Activated CD8-positive, alpha-beta T cell treated with anti-CD3 and anti-CD28 coated beads for 36 hours (primary cell): ENCODE results near the gene FBXO28. TPM values are rescaled to one million over a fixed set of nuclear protein-coding genes. Genes with fewer than 3 reads are reported as not detected.

ENCODE experiments used
- ATAC-seq: fragments of 200-7000 bp; cut with Tn5 transposase; one replicate; pipeline ENCODE4 v1.10.0; 2021; ENCODE audit warnings: mild to moderate bottlenecking, moderate library complexity
- CTCF ChIA-PET: fragments of 350-600 bp; sonication (Branson Sonifier 250); formaldehyde crosslinking; loops from one replicate; lab custom pipeline; 2021; ENCODE audit warnings: antibody characterized with exemption; lab: Charles Lee
- POLR2A ChIA-PET: fragments of 350-600 bp; sonication (Branson Sonifier 250); formaldehyde crosslinking; loops from one replicate; lab custom pipeline; 2021; ENCODE audit warnings: antibody characterized with exemption; lab: Charles Lee
- DNase-seq: peaks from one replicate; pipeline ENCODE4 v3.0.0-alpha.2; 2020
- H3K27ac Mint-ChIP-seq: one replicate; pipeline ENCODE4 v1.8.0; 2021; ENCODE audit warnings: mild to moderate bottlenecking, mixed read lengths
- H3K27me3 Mint-ChIP-seq: one replicate; pipeline ENCODE4 v1.8.0; 2021; ENCODE audit warnings: mixed read lengths
- H3K36me3 Mint-ChIP-seq: one replicate; pipeline ENCODE4 v1.8.0; 2021; ENCODE audit warnings: low read depth, mixed read lengths
- H3K4me1 Mint-ChIP-seq: one replicate; pipeline ENCODE4 v1.8.0; 2021; ENCODE audit warnings: low read depth, mixed read lengths
- H3K4me3 Mint-ChIP-seq: one replicate; pipeline ENCODE4 v1.8.0; 2021; ENCODE audit warnings: mild to moderate bottlenecking, moderate library complexity, mixed read lengths
- H3K9me3 Mint-ChIP-seq: one replicate; pipeline ENCODE4 v1.8.0; 2021; ENCODE audit warnings: mixed read lengths
- intact Hi-C: fragments of 100-400 bp; cut with micrococcal nuclease; formaldehyde crosslinking; loops from one replicate; pipeline ENCODE4 v1.10.0; 2022
- total RNA-seq, 2 experiments: library from RNA; stranded (reverse); gene quantifications; one replicate each; pipeline ENCODE4 v1.2.3, GENCODE V29; 2021
- TF ChIP-seq, protein P1 (sequence below): fragments of 200-600 bp; IDR thresholded peaks from one replicate; pipeline ENCODE4 v1.8.0; 2022; ENCODE audit warnings: antibody characterized with exemption, mild to moderate bottlenecking

The FBXO28 gene
- total RNA-seq, 2 experiments from 2014 or later, result 21.5 to 21.7 TPM

DNA sequence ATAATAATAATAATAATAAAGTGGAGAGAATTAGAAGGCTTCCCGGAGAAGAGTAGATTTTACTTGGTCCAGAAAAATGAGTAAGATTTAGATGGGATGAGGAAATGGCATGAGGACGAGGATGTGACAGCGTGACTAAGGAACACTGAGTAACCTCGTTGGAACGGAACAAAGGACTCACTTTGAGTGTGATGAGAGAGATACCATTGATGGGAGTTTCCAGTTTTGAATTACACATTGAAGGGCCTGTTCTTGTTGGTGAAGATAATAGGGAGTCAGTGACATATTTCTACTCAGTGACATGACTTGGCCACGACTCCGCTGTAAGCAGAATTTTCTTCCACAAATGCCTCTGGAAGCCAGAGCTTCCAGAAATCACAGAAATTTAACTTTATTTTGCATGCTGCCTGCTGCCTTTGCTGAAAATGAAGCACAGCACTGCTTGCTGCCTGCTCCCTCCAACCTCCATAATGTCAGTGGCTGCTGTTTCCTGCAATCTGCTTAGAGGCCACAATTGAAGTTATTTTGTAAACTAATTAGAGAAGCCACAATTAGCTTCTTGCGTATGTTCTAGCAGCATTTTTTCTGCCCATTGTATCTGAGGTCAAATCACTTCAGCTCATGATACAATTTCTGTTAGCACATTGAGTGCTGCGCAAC, 33.7 kb upstream of the FBXO28 start:
- no peaks in the 10 kb centered on the region for H3K9me3 Mint-ChIP-seq
- H3K4me3 Mint-ChIP-seq, result no peak overlapping the region
- POLR2A ChIA-PET, result interaction anchor here (1.4 kb wide), 1 partner anchor 9 kb away, joined by 3 read pairs; no protein-coding TSS in a partner anchor
- H3K4me1 Mint-ChIP-seq, result no peaks in the 10 kb centered on the region
- no peaks in the 10 kb centered on the region for H3K36me3 Mint-ChIP-seq
- CTCF ChIA-PET, result interaction anchor here (2.4 kb wide), 1 partner anchor 29 kb away, joined by 6 read pairs; no protein-coding TSS in a partner anchor
- intact Hi-C loops, result no loop called here
- peaks cover 1% of the 10 kb centered on the region for H3K27me3 Mint-ChIP-seq
- TF ChIP-seq, protein P1, sequence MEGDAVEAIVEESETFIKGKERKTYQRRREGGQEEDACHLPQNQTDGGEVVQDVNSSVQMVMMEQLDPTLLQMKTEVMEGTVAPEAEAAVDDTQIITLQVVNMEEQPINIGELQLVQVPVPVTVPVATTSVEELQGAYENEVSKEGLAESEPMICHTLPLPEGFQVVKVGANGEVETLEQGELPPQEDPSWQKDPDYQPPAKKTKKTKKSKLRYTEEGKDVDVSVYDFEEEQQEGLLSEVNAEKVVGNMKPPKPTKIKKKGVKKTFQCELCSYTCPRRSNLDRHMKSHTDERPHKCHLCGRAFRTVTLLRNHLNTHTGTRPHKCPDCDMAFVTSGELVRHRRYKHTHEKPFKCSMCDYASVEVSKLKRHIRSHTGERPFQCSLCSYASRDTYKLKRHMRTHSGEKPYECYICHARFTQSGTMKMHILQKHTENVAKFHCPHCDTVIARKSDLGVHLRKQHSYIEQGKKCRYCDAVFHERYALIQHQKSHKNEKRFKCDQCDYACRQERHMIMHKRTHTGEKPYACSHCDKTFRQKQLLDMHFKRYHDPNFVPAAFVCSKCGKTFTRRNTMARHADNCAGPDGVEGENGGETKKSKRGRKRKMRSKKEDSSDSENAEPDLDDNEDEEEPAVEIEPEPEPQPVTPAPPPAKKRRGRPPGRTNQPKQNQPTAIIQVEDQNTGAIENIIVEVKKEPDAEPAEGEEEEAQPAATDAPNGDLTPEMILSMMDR, result no peak
- no peak for DNase-seq
- ATAC-seq, result no peak
- H3K27ac Mint-ChIP-seq, result no peak overlapping the region

DNA sequence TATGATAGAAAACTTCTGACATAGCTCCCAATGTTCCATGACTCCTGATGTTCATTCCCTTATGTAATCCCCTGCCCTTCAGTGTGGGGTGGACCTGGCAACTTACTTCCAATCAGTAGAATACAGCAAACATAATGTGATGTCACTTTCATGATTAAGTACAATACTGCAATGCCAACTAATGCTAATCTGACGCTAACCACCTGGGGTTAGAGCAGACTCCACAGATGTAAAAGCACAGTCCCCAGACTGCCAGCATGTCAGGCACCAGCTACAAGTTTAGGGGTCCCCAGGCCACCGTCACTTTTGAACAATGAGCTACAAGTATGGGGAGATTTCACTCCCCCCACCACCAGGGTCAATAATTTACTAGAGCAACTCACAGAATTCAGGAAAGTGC, 32.3 kb upstream of the FBXO28 start:
- ChIA-PET CTCF (interaction anchor here (2.4 kb wide), 1 partner anchor 31 kb away, joined by 6 read pairs; no protein-coding TSS in a partner anchor), POLR2A (no interaction called here)
- Mint-ChIP-seq H3K27ac (no peak overlapping the region), H3K36me3 (no peaks in the 10 kb centered on the region), H3K27me3 (peaks cover 4% of the 10 kb centered on the region), H3K4me1 (no peaks in the 10 kb centered on the region), H3K4me3 (no peak overlapping the region), H3K9me3 (no peaks in the 10 kb centered on the region)
- TF ChIP-seq, protein P1, result no peak
- intact Hi-C loops, result no loop called here
- ATAC-seq, result no peak
- no peak for DNase-seq

DNA sequence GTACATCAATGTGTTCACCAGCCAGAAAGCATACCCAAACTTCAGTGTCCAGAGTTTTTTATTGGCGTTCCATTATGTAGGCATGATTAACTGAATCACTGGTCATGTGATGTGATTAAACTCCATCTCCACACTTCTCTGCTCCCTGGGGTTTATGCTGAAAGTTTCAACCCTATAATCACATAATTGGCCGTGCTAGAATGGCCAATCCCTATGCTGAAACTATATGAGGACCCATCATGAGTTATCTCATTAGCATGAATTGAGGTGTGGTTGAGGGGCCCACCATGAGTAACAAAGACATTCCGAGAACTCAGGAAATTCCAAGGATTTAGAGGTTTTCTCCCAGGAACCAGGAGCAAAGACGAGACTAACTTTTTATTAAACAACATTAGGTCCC, 31.8 kb upstream of the FBXO28 start:
- CTCF ChIA-PET, result interaction anchor here (2.4 kb wide), 1 partner anchor 31 kb away, joined by 6 read pairs; no protein-coding TSS in a partner anchor
- H3K4me1 Mint-ChIP-seq, result no peaks in the 10 kb centered on the region
- DNase-seq (no peak), ATAC-seq (no peak)
- POLR2A ChIA-PET, result no interaction called here
- no peak overlapping the region for H3K4me3 Mint-ChIP-seq
- H3K9me3 Mint-ChIP-seq, result no peaks in the 10 kb centered on the region
- no peak overlapping the region for H3K27ac Mint-ChIP-seq
- TF ChIP-seq, protein P1, result no peak
- H3K27me3 Mint-ChIP-seq, result peaks cover 4% of the 10 kb centered on the region
- intact Hi-C loops, result no loop called here
- no peaks in the 10 kb centered on the region for H3K36me3 Mint-ChIP-seq

DNA sequence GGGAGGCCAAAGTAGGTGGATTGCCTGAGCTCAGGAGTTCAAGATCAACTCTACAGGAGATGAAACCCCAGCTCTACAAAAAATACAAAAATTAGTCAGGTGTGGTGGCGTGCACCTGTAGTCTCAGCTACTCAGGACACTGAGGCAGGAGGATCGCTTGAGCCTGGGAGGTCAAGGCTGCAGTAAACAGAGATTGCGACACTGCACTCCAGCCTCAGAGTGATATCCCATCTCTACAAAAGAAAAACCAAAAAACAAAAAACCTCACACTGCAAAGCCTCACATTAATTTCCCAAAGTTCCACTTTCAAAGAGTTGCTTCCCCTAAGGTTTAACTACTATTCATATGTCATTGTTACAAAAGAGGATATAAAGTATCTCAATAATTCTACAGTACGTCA, 29.0 kb upstream of the FBXO28 start:
- no peak for ATAC-seq
- ChIA-PET POLR2A (no interaction called here), CTCF (interaction anchor here (0.7 to 1.4 kb wide), 2 partner anchors 34 to 204 kb away, joined by 3 to 4 read pairs; no protein-coding TSS in a partner anchor)
- Mint-ChIP-seq H3K4me3 (no peak overlapping the region), H3K27ac (no peak overlapping the region), H3K36me3 (no peaks in the 10 kb centered on the region), H3K4me1 (no peaks in the 10 kb centered on the region), H3K27me3 (peaks cover 5% of the 10 kb centered on the region), H3K9me3 (no peaks in the 10 kb centered on the region)
- intact Hi-C loops, result no loop called here
- no peak for DNase-seq
- TF ChIP-seq, protein P1, result no peak

DNA sequence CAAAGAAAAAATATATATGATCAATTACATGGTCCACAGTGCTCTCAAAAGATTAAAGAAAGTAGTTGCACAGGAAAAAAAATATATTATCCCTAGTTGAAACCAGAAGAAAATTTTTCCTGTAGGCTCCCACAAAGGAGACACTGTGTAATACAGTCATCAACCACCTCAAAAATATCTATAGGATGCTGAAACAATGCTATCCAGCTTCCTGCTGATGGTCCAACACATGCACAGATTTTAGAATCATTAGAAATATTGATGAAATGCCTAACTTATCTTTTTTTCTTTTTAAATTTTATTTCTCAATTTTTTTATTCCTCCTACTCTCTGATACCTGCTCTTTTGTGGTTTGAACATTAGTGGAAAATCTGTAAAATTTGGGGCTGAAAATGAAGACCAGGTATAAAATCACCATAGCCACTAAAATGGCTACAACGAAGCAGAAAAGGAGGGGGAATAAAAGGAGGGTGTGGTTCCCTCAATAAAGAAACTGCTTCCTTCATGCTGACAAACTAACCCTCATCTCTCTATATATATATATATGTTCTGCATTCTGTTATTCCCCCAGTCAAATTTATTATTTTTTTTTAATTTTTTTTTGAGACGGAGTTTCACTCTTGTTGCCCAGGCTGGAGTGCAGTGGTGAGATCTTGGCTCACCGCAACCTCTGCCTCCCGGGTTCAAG, 28.3 kb upstream of the FBXO28 start:
- CTCF ChIA-PET, result interaction anchor here (1.4 kb wide), 1 partner anchor 35 kb away, joined by 4 read pairs; no protein-coding TSS in a partner anchor

More for the DNA sequence above, 28.3 kb upstream of the FBXO28 start:
- POLR2A ChIA-PET, result no interaction called here
- TF ChIP-seq, protein P1, result no peak
- H3K4me3 Mint-ChIP-seq, result no peak overlapping the region
- H3K4me1 Mint-ChIP-seq, result no peaks in the 10 kb centered on the region
- no peak for ATAC-seq
- no peaks in the 10 kb centered on the region for H3K36me3 Mint-ChIP-seq
- H3K27me3 Mint-ChIP-seq, result peaks cover 9% of the 10 kb centered on the region
- no peaks in the 10 kb centered on the region for H3K9me3 Mint-ChIP-seq
- no peak overlapping the region for H3K27ac Mint-ChIP-seq
- intact Hi-C loops, result no loop called here
- DNase-seq, result no peak
